Pulmonary artery endothelial cell (primary cell): Measurements from ENCODE around the gene B4GALT6. TPM values are rescaled to one million over a fixed set of nuclear protein-coding genes. Genes with fewer than 3 reads are reported as not detected.

ENCODE experiments used
- DNase-seq: peaks from one replicate; pipeline ENCODE4 v3.0.0-alpha.2; 2011; ENCODE audit warnings: low read depth, low spot score
- total RNA-seq: library from RNA; depleted of rRNA; stranded (reverse); fragments of >200 nt; gene quantifications from 2 replicates; pipeline ENCODE4 v1.2.3, GENCODE V29; 2014

Gene B4GALT6
- total RNA-seq, 1 donor from 2014 or later, result 9.1 TPM

DNA sequence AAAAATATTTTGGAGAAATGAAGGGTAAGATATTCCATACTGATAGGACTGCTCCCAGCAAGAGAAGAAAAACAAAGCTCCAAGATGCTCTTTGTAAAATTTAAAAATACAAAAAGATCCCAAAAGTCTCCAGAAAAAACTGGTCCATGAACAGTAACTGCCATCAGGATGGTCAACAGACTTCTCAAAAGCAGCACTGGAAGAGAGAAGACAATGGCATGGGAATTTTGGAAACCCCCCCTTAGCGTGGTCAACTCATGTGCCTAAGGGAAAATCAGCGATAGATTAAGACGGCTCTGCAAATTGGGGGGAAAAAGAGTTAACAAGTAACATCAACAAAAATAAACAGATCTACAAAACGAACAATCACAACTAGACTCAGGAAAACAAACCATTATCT, 23.6 kb downstream of the B4GALT6 start:
- DNase-seq, result no peak

- DNase-seq, result no peak
Observed at GRCh38 chr18:31659576-31660177, 24.7 kb downstream of the B4GALT6 start.

DNA sequence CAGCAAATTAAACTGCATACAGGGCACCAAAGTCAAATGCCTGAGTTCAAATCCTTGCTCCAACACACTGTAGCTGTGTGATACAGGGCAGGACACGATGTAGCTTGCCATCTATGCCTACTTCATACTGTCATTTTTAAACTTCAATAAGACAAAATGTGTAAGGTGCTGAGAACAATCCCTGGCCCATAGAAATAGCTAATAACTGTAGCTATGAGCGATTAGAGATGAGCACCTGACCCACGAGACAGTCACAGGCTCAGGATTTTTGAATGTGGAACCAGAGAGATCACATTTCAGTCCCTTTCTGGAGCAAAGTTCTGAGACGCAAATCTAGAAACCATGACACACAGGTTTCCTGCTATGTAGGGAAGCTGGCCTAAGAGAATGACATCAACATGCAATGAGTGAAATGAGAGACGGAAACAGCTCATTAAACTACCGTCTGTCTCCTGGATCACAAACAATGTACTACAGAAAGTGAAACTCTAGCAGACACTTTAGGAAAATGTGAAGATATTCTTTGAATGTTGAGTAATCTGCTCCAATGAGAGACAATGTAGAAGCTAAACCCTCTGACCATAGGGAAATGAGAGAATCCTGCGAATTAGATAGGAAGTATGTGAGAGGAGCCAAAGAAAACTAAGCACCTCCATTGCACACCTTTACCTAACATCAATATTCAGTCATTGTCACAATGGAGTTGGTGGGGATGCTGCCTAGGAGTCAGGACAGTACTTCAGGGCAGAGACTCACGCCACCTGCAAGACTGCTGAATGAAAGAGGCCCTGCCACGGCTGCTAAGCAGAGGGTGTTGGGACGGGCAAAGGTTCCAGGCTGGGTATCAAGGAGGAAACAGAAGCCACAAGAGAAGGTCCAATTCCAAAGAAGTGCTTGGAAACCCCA, 25.5 kb downstream of the B4GALT6 start:
- DNase-seq, result peak; percentile 36

GRCh38 chr18:31657823-31658669, 26.3 kb downstream of the B4GALT6 start:
- no peak for DNase-seq

- DNase-seq, result no peak
Observed at GRCh38 chr18:31656754-31657153, 27.6 kb downstream of the B4GALT6 start.

DNA sequence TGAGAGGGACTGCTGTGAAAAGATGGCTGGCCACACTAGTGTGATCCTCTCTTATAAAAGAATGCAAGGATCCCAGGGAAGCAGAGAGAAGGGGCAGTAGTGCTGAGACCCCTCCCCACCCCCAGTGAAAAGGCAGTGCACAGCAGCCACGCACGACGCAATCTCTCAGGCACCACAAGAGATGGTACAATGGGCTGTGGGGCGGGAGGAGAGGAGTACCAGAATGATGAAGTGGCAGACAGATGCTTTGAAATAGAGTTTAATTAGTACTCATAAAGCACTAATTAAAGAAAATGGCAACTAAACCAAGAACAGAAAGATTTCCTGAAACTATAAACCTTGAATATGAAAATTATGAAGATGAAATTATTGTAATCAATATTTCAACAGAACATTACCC, 29.0 kb downstream of the B4GALT6 start:
- DNase-seq, result no peak

GRCh38 chr18:31652877-31653276, 31.5 kb downstream of the B4GALT6 start:
- DNase-seq, result no peak

GRCh38 chr18:31652357-31652756, 32.0 kb downstream of the B4GALT6 start:
- DNase-seq, result no peak

DNA sequence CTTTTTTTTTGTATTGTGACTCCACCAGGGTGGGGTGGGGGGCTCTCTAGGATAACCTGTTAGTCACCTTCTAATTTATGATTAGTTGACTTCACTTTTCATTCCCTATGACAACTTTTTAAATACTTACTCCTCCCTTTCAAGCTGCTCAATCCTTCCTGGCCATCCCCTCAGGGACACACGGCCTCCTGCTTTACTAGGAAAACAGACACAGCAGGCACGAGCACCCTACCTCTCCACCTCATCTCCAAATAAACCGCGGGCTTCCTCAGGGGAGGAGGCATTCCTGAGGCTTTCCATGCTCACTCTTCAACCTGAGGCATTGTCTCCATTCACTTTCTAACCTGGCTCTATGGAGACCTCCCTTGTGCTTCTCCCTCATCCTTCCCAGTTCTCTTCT, 33.0 kb downstream of the B4GALT6 start:
- DNase-seq, result no peak

DNA sequence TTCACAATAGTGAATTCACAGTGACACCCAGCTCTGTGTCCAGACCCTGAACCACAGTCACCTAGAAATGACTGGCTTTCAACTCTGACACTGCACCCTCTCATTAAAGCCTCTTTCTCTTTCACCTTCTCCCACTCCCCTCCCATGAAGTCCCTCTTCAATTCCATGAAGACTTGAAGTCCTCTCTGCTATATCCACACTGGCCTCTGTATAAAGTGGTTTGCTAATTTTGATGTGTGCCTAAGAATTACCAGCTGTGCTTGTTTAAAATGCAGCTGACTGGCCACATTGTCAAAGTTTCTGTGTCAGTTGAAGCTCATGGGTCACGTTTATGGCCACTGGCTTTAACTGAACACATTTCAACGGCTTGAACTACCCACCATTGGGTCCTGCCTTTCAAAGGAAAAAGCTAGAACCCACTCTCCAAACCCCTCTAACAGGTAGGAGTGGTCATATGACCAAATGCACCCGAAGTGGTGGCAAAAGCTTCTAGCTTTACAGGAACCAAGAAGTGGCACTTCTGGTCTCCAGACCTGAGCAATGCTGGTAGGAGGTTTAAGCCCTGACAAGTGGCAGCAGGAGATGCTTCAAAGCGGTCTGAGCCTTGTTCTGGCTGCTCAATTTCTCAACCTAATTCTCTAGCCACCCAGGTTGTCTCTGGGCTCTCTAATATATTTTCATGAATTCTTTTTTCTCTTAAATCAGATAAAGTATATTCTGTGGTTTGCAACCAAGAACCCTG, 34.2 kb downstream of the B4GALT6 start:
- DNase-seq, result no peak

- DNase-seq, result no peak
Observed at GRCh38 chr18:31649449-31649848, 34.9 kb downstream of the B4GALT6 start.

- peak; percentile 4 for DNase-seq
Observed at GRCh38 chr18:31648966-31649429, 35.4 kb downstream of the B4GALT6 start.

- DNase-seq, result no peak
Observed at GRCh38 chr18:31648458-31648857, 35.9 kb downstream of the B4GALT6 start.

- no peak for DNase-seq
Observed at GRCh38 chr18:31647127-31647753, 37.1 kb downstream of the B4GALT6 start.

DNA sequence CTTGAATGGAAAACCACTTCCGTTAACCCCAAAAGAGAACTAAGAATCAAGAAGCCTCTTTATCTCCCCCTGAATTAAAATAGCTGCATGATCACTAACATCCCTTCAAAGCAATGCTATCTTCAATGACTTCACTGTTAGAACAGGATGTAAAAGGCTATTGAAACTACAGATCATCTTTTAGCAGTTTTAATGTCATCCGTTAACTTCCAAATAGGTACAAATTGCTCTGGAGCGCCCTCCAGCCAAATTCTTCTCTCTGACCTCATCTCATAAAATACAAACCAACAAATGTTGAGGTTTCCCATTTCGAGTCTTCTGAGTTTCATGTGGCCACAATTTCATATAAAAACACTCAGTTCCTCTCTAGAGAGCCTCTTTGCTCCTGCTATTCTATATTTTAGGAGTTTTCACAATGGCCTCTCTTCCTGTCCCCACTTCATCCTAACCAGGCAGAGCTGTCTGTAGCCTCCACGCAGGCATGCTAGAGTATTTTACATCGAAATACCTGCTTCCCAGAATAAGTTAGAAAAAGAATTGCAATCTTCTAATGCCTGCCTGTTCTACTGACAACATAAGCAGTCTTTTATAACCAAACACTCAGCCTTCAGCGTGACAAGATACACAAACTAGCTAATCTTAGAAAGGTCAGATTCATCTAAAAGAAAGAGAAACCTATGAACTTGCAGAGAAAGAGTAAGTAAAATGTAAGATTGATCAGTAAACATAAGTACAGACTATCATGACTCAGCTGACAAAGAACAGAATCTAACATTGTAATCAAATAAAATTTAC, 37.9 kb downstream of the B4GALT6 start:
- no peak for DNase-seq

DNA sequence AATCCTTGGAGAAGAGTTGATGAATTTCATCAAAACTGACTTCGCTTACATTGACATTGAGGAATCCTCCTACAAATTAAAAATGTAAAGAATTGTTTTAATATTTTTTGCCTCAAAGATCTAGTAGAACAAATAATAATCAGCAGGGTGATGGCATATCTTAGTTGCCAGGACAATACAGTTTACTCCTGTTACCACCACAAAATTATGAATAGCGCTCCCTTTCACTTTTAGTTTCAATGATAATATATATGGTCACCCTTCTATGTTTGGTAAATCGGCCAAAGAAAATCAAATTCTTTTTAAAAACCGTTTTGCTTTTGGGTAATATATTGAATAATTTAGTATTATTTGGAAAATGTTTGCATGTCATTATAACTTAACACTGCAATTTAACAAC, 39.0 kb downstream of the B4GALT6 start:
- DNase-seq, result no peak

DNA sequence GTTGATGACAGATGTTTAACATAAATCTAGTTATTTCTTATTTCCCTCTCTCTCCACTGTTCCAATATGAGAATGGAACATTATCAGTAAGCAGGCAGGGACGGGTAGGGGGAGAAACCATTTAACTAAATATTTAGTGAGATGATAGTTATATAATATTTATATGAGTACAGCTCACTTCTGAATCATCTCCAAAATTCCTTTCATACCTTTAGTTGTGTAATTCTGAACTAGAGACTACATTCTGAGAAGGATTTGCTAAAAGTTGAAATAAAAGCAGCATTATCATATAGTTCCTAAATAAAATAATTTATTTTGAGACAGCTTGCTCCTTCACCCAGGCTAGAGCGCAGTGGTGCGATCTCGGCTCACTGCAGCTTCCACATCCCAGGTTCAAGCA, 41.4 kb downstream of the B4GALT6 start:
- DNase-seq, result no peak

- DNase-seq, result no peak
Observed at GRCh38 chr18:31637445-31637844, 46.9 kb downstream of the B4GALT6 start.

- no peak for DNase-seq
Observed at GRCh38 chr18:31636387-31636786, 48.0 kb downstream of the B4GALT6 start.

- DNase-seq, result no peak
Observed at GRCh38 chr18:31634331-31634713, 50.1 kb downstream of the B4GALT6 start.
